K562 (cell line): Measurements from ENCODE around the gene KMT2C. TPM values are rescaled to one million over a fixed set of nuclear protein-coding genes. Genes with fewer than 3 reads are reported as not detected.
A peak's percentile ranks its signal among the peaks of the same experiment; 100 is the strongest.

Experiments
- ATAC-seq: fragments of 200-7000 bp; cut with Tn5 transposase; 3 replicates; pipeline ENCODE4 v1.9.1; 2020; ENCODE audit warnings: moderate library complexity
- BruUV-seq: library from RNA; stranded (reverse); fragments of 400-500 nt; replicated peaks from 2 replicates; lab custom pipeline; 2021; lab: Mats Ljungman, UMichigan
- CTCF ChIA-PET: fragments of 300-600 bp; formaldehyde crosslinking; extraction: SDS; loops from one replicate; lab custom pipeline; 2021; ENCODE audit warnings: low intra/inter-chr PET ratio; lab: Yijun Ruan, JAX
- POLR2A ChIA-PET: fragments of 300-600, 350-650 bp; sonication (Branson Sonifier 250); formaldehyde crosslinking; extraction: SDS; loops from one replicate; lab custom pipeline; 2021; ENCODE audit warnings: antibody characterized with exemption, inconsistent platforms; lab: Yijun Ruan, JAX
- DNase-seq, 4 experiments: peaks; one replicate each; pipeline versions ENCODE4 v3.0.0 to v3.0.0-alpha.2; 2011 to 2018; ENCODE audit warnings: low spot score in 3 of 4, mixed read lengths in 3 of 4; ENCODE audit errors: extremely low read depth in 1 of 4
- FAIRE-seq: peaks from 2 replicates; lab custom pipeline; 2011; peaks lifted over from hg19 to GRCh38; lab: Jason Lieb, UNC
- H2AFZ ChIP-seq: 2 replicates; pipeline ENCODE4 v1.6.0; 2011; ENCODE audit warnings: low read depth, low read length, control low read depth, inconsistent platforms
- H3K27ac ChIP-seq: fragments of 200-600 bp; 3 replicates; pipeline ENCODE4 v1.8.0; 2011; ENCODE audit warnings: low read depth, mild to moderate bottlenecking, control low read depth, inconsistent platforms, low read length, moderate library complexity, mixed read lengths; ENCODE audit errors: extremely low read depth
- H3K27me3 ChIP-seq, 2 experiments: fragments of 300-600 bp in 1 of 2; 2 replicates in 1 of 2; 3 replicates in 1 of 2; pipeline versions ENCODE4 v1.6.0 to v1.8.0; 2011; ENCODE audit warnings: inconsistent platforms in 2 of 2, low read length in 2 of 2, mild to moderate bottlenecking in 1 of 2, mixed read lengths in 1 of 2, moderate library complexity in 1 of 2; ENCODE audit not compliant: control insufficient read depth in 2 of 2, insufficient read depth in 2 of 2
- H3K36me3 ChIP-seq: fragments of 300-600 bp; 3 replicates; pipeline ENCODE4 v1.8.0; 2011; ENCODE audit warnings: mild to moderate bottlenecking, low read length, inconsistent platforms; ENCODE audit not compliant: control insufficient read depth, insufficient read depth
- H3K4me1 ChIP-seq, 2 experiments: fragments of 200-600 bp in 1 of 2; replicated peaks in 1 of 2; 2 replicates in 1 of 2; 3 replicates in 1 of 2; pipeline versions ENCODE4 v1.5.1 to v1.8.0; 2011; ENCODE audit warnings: inconsistent platforms in 2 of 2, low read length in 2 of 2, mild to moderate bottlenecking in 1 of 2, mixed read lengths in 1 of 2, moderate library complexity in 1 of 2; ENCODE audit not compliant: control insufficient read depth in 2 of 2, insufficient read depth in 2 of 2
- H3K4me2 ChIP-seq: 2 replicates; pipeline ENCODE4 v1.6.1; 2011; ENCODE audit warnings: low read length, control low read depth, inconsistent platforms, mixed read lengths; ENCODE audit not compliant: insufficient read depth
- H3K4me3 ChIP-seq: fragments of 200-600 bp; sonication (generic), shearing (Covaris generic); 2 replicates; pipeline ENCODE4 v1.5.1; 2016; ENCODE audit warnings: control low read depth, inconsistent platforms
- H3K79me2 ChIP-seq: fragments of 200-600 bp; 3 replicates; pipeline ENCODE4 v1.8.0; 2011; ENCODE audit warnings: low read length, inconsistent platforms; ENCODE audit not compliant: control insufficient read depth, insufficient read depth
- H3K9ac ChIP-seq, 2 experiments: 2 replicates each; pipeline versions ENCODE4 v1.6.0 to v1.6.1; 2011; ENCODE audit warnings: low read depth in 2 of 2, low read length in 2 of 2, control low read depth in 1 of 2, inconsistent platforms in 1 of 2, mild to moderate bottlenecking in 1 of 2, mixed read lengths in 1 of 2; ENCODE audit not compliant: insufficient read depth in 1 of 2
- H3K9me1 ChIP-seq: one replicate; pipeline ENCODE4 v1.6.0; 2011; ENCODE audit warnings: inconsistent platforms, mild to moderate bottlenecking, low read length, moderate library complexity; ENCODE audit not compliant: control insufficient read depth, insufficient read depth
- H3K9me3 ChIP-seq: replicated peaks from 2 replicates; pipeline ENCODE4 v1.5.1; 2011; ENCODE audit warnings: low read depth, low read length, inconsistent platforms; ENCODE audit not compliant: control insufficient read depth, insufficient read depth
- H4K20me1 ChIP-seq: replicated peaks from 2 replicates; pipeline ENCODE4 v1.6.1; 2011; ENCODE audit warnings: low read length, inconsistent platforms, mixed read lengths; ENCODE audit not compliant: control insufficient read depth, insufficient read depth
- CHAMP1 ChIP-seq: fragments of 450-650 bp; IDR thresholded peaks from 2 replicates; pipeline ENCODE4 v1.6.1; 2016; ENCODE audit warnings: mild to moderate bottlenecking
- JUND ChIP-seq, 2 experiments: IDR thresholded peaks; 2 replicates in 1 of 2; 3 replicates in 1 of 2; pipeline ENCODE4 v1.6.1; 2011; ENCODE audit warnings: borderline replicate concordance in 2 of 2, low read depth in 2 of 2, low read length in 2 of 2, improper control_type of control experiment in 1 of 2, missing biosample characterization in 1 of 2, missing genetic modification characterization in 1 of 2, missing genetic modification reagents in 1 of 2
- VEZF1 ChIP-seq: fragments of 200-800 bp; sonication (Bioruptor generic); IDR thresholded peaks from 2 replicates; pipeline ENCODE4 v1.6.1; 2017; ENCODE audit warnings: missing genetic modification characterization, missing compliant biosample characterization
- ZNF384 ChIP-seq: IDR thresholded peaks from 2 replicates; pipeline ENCODE4 v1.6.1; 2012; ENCODE audit warnings: low read depth, low read length, improper control_type of control experiment
- WGBS: fragments of 100-300 bp; shearing (Covaris generic); methylation state at CpG from one replicate; pipeline ENCODE4 v1.1.6; 2016; ENCODE audit warnings: low coverage, mixed read lengths; ENCODE audit not compliant: insufficient coverage; ENCODE audit errors: missing lambda C conversion rate; 5-methylcytosine and 5-hydroxymethylcytosine counted together
- in situ Hi-C: fragments of 300-500 bp; cut with MboI; formaldehyde crosslinking; loops from 4 replicates; pipeline ENCODE4 v1.15.0; 2018; ENCODE audit warnings: inconsistent platforms, mixed read lengths
- intact Hi-C: fragments of 100-400 bp; cut with micrococcal nuclease; formaldehyde crosslinking; loops from 2 replicates; pipeline ENCODE4 v1.14.2; 2022
- polyA plus RNA-seq, 8 experiments: library from polyadenylated mRNA; depleted of rRNA in 4 of 8; stranded (reverse) in 5 of 8; unstranded in 3 of 8; fragments of >200 nt; fragmentation: Nextera tagmentation in 2 of 8; fragmentation: Illumina TruSeq in 1 of 8; extraction: Ambion mirVana in 2 of 8; extraction: Trizol in 1 of 8; gene quantifications; 2 replicates each; pipeline versions ENCODE4 v1.2.1 to v1.2.3, GENCODE V29; 2011 to 2014; ENCODE audit warnings: inconsistent platforms in 1 of 8, missing spikeins in 1 of 8
- total RNA-seq, 7 experiments: library from RNA; depleted of rRNA in 6 of 7; stranded (reverse); fragments of >200 nt in 6 of 7; fragmentation: Illumina TruSeq in 2 of 7; extraction: Trizol in 2 of 7; gene quantifications; 2 replicates each; pipeline versions ENCODE4 v1.2.1 to v1.2.3, GENCODE V29; 2011 to 2021; ENCODE audit warnings: low replicate concordance in 1 of 7

Gene KMT2C
- total and polyA plus RNA-seq, 9 of the 15 experiments (the other 6 are each of a cell fraction or from before 2014, with no cell fraction given) = 4.9 to 67.8 (median 27.1) TPM

GRCh38 chr7:152451356-152451755 lies 15.6 kb upstream of the KMT2C start:
- Histone ChIP-seq H3K79me2 (no peaks in the 10 kb centered on the region), H3K9me3 (no peaks in the 10 kb centered on the region), H2AFZ (peak overlapping the region; percentile 33; the same call in 1 of the 2 replicates), H3K4me3 (no peak overlapping the region), H3K9me1 (no peaks in the 10 kb centered on the region), H3K27me3 (no peaks in the 10 kb centered on the region), H3K27ac (no peak overlapping the region), H3K36me3 (no peaks in the 10 kb centered on the region), H3K4me1 (peaks cover 0 to 3% of the 10 kb centered on the region in 2 experiments; a peak in 3 of 5 replicates), H3K4me2 (no peak overlapping the region), H3K9ac (no peak overlapping the region), H4K20me1 (no peaks in the 10 kb centered on the region)
- BruUV-seq = no TSS peak
- CTCF ChIA-PET = no interaction called here
- DNase-seq (no peak), ATAC-seq (peak; percentile 25), FAIRE-seq (no peak)
- WGBS = 6% methylated on average over 4 of the region's 5 CpGs
- POLR2A ChIA-PET = interaction anchor here (1.5 kb wide), 1 partner anchor 11 kb away, joined by 4 read pairs; no protein-coding TSS in a partner anchor
- in situ Hi-C loops = no loop called here
- intact Hi-C loops = no loop called here
- TF ChIP-seq ZNF384 = peak; percentile 72
- TF ChIP-seq VEZF1 = peak; percentile 68
- peak; percentile 39; the same call in 1 of the 2 replicates for TF ChIP-seq JUND (IDR thresholded peaks at IDR 0.05; ENCODE audit: borderline replicate concordance, low read depth, low read length)
- no peak; the same call in 2 of the 3 replicates for TF ChIP-seq JUND (tag; IDR thresholded peaks at IDR 0.05; ENCODE audit: borderline replicate concordance, low read depth, low read length)
- no peak for TF ChIP-seq CHAMP1
